ENCODE results near the gene ERRFI1. TPM values are rescaled to one million over a fixed set of nuclear protein-coding genes. Genes with fewer than 3 reads are reported as not detected.

The ERRFI1 gene
- total RNA-seq, 1 experiment from 2014 or later, result 8.6 TPM

DNA sequence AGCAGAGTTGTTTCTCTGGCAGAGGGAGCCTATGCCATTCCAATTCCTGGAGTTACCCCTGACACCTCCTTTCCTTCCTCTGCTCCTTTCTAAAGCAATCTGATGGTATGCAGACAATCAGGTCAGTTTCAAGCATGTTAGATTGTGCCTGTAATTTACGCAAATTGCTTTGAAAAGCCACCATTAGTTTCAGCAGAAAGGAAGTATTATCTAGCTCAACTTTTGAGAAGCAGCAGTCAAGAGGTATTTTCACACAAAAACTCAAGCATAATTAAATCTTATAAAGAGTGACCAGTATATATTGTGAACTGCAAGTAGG is 2.2 kb downstream of the ERRFI1 start:
- in situ Hi-C loops (cut with HindIII; ENCODE audit: low pct_unique_long_range_greater_than_20kb, low sequenced_read_pairs), result loop anchor here (25.0 kb wide), 1 partner anchor 288 kb away; the partner anchor contains the start of gene SLC45A1
- no peak for DNase-seq (ENCODE audit: low read depth, low spot score)

DNA sequence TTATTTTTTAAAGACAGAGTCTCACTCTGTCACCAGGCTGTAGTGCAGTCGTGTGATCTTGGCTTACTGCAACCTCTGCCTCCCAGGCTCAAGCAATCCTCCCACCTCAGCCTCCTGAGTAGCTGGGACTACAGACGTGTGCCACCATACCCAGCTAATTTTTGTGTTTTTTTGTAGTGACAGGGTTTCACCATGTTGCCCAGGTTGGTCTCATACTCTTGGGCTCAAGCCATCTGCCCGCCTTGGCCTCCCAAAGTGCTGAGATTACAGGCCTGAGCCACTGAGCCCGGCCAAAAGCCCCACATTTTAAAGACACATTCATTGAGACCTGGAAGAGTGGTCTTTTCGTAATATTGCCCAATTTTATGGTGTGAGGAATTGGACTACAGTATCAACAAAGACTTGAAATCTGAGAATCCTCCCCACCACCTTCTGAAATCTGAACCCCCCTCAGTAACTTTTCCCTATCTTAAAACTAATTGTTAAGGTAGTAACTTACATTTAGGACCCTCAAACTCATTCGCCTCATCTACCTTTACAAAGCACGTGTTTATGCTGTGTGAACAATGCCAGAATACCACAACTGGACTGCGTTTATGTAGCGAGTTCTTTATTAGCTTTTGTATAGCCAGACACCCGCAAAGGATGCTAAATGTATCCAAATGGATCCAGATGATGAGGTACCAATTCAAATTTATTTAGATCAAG is 2.7 kb downstream of the ERRFI1 start:
- in situ Hi-C loops (cut with HindIII; ENCODE audit: low pct_unique_long_range_greater_than_20kb, low sequenced_read_pairs), result loop anchor here (25.0 kb wide), 1 partner anchor 289 kb away; the partner anchor contains the start of gene SLC45A1
- DNase-seq (ENCODE audit: low read depth, low spot score), result no peak

GRCh38 chr1:8022395-8023286 is 3.5 kb downstream of the ERRFI1 start:
- in situ Hi-C loops (cut with HindIII; ENCODE audit: low pct_unique_long_range_greater_than_20kb, low sequenced_read_pairs), result loop anchor here (25.0 kb wide), 1 partner anchor 290 kb away; the partner anchor contains the start of gene SLC45A1
- no peak for DNase-seq (ENCODE audit: low read depth, low spot score)

- in situ Hi-C loops (cut with HindIII; ENCODE audit: low pct_unique_long_range_greater_than_20kb, low sequenced_read_pairs), result loop anchor here (25.0 kb wide), 1 partner anchor 291 kb away; the partner anchor contains the start of gene SLC45A1
- no peak for DNase-seq (ENCODE audit: low read depth, low spot score)
These were observed 4.3 kb downstream of the ERRFI1 start for GRCh38 chr1:8021676-8022266.

- peak; percentile 25 for DNase-seq (ENCODE audit: low read depth, low spot score)
- in situ Hi-C loops (cut with HindIII; ENCODE audit: low pct_unique_long_range_greater_than_20kb, low sequenced_read_pairs), result loop anchor here (25.0 kb wide), 1 partner anchor 292 kb away; the partner anchor contains the start of gene SLC45A1
These were observed 6.1 kb downstream of the ERRFI1 start for GRCh38 chr1:8020032-8020431.

DNA sequence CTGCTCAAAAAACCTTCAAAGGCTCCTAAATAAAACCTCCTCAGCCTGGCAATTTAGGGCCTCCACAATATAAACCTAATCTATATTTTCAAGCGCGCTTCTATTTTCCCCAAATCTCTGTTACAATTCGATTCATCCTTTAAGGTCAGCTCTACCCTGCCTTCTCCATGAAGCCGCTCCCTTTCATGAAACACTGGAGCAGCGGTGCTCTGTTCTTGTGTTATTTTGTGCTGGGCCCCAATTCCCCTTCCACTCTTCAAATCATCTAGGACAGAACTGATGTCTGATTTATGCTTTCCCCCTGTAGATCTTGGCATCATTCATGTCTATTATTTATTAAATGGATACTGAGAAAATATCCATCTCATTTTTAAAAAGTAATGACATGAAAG is 6.9 kb downstream of the ERRFI1 start:
- in situ Hi-C loops (cut with HindIII; ENCODE audit: low pct_unique_long_range_greater_than_20kb, low sequenced_read_pairs), result loop anchor here (25.0 kb wide), 1 partner anchor 293 kb away; the partner anchor contains the start of gene SLC45A1
- DNase-seq (ENCODE audit: low read depth, low spot score), result no peak

DNA sequence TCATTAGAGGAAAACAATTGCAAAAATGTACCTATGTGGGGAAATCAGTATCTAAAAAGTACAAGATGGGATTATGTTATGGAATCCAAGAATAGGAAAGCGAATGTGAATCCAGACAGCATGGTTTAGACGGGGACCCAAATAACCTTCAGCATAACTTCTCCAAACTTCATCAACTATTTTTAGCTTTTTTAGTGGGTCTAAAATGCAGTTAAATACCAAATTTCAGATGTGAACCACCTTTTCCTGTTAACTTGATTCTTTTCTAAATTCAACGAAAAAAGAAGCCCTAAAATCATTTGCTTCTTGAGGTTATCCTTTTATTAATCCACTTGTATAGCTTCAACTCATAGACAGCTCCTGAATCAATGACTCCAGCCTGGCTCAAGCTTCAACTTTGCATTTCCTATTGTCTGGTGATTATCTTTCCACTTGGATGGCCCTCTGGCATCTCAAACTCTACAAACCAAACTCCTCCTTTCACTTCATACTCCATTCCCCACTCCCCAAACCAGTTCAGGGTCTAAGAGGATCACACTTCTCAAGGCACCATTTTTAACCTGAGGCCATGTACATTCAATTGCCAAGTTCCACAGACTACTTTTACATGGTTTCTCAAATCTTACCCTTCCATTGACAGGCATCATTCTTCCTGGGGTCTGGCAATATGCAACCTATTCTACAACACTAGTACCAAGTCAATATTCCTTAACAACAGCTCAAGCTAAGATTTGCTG is 7.4 kb downstream of the ERRFI1 start:
- DNase-seq (ENCODE audit: low read depth, low spot score), result no peak
- in situ Hi-C loops (cut with HindIII; ENCODE audit: low pct_unique_long_range_greater_than_20kb, low sequenced_read_pairs), result loop anchor here (25.0 kb wide), 1 partner anchor 294 kb away; the partner anchor contains the start of gene SLC45A1

DNA sequence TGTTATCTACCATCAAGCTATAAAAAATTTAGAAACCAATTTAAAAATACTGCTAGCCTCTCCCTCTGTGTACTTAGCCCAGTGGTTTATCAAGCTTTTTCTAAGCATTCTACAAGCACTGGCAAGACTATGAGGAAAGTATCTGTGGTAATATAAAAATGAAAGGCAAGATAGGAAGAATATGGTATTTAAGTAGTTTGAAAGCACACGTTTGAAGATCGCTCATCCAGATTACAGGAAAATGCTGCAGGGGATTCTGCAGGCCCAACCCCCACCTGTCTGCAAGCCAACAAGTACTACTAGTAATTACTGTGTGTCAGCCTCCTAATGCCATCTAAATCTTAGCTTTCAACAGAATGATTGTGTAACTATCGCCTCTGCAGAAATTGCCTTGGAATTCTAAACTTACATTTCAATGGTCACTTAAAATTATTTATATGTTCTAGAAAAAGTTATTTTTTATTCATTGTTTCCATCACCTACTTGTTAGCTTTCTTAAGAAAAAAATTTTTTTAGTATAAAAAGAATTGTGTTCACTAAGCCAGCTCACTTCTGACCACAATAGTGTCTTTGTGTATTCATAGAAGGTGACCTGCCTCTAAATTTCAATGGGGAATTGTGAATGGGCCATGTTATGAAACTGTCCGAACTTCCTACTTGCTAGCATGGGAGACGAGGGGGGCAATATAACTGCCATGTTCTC is 8.5 kb downstream of the ERRFI1 start:
- DNase-seq (ENCODE audit: low read depth, low spot score), result peak; percentile 91
- in situ Hi-C loops (cut with HindIII; ENCODE audit: low pct_unique_long_range_greater_than_20kb, low sequenced_read_pairs), result loop anchor here (25.0 kb wide), 1 partner anchor 295 kb away; the partner anchor contains the start of gene SLC45A1

- in situ Hi-C loops (cut with HindIII; ENCODE audit: low pct_unique_long_range_greater_than_20kb, low sequenced_read_pairs), result loop anchor here (25.0 kb wide), 1 partner anchor 295 kb away; the partner anchor contains the start of gene SLC45A1
These were observed 9.2 kb downstream of the ERRFI1 start for GRCh38 chr1:8016895-8017241.

GRCh38 chr1:8016210-8016894 is 9.8 kb downstream of the ERRFI1 start:
- DNase-seq (ENCODE audit: low read depth, low spot score), result no peak
- in situ Hi-C loops (cut with HindIII; ENCODE audit: low pct_unique_long_range_greater_than_20kb, low sequenced_read_pairs), result loop anchor here (25.0 kb wide), 1 partner anchor 296 kb away; the partner anchor contains the start of gene SLC45A1

More at GRCh38 chr1:8016895-8017241, 9.2 kb downstream of the ERRFI1 start:
- no peak for DNase-seq (ENCODE audit: low read depth, low spot score)

GRCh38 chr1:8015809-8016165 is 10.3 kb downstream of the ERRFI1 start:
- in situ Hi-C loops (cut with HindIII; ENCODE audit: low pct_unique_long_range_greater_than_20kb, low sequenced_read_pairs), result loop anchor here (25.0 kb wide), 1 partner anchor 297 kb away; the partner anchor contains the start of gene SLC45A1
- no peak for DNase-seq (ENCODE audit: low read depth, low spot score)

DNA sequence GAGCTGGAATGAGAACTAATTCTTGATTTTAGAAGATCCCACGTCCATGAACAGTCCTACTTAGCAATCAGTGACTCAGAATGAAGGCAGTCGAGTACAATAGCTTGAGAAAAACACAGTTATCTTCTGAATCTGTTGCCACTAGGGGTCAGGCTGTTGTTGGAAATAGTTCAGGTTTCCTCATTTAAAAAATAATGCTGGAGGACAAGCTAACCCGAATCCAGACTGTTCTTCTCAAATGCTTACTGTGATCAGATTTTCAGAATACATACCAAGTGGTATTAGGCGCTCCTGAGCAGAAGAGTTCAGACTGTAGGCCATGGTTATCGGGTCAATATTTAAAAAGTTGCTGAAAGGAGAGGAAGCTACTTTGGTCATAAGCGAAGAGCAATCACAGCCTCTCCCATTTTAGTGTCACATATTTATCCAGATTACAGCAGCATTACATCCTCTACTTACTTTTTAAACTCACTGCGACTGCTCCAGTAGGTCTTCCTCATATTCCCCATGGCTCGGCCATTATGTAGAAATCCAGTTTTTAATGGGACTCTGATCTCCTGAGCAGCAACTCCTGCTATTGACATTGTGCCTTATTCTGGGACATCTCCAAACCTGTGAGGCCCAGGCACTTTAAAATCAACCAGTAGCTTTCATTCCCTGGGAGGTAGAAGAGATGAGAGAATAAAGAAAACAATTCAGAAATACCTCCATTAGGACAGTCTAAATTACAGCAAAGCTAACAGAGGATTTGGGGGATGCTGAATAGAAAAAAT is 10.9 kb downstream of the ERRFI1 start:
- DNase-seq (ENCODE audit: low read depth, low spot score), result peak; percentile 82
- in situ Hi-C loops (cut with HindIII; ENCODE audit: low pct_unique_long_range_greater_than_20kb, low sequenced_read_pairs), result loop anchor here (25.0 kb wide), 1 partner anchor 297 kb away; the partner anchor contains the start of gene SLC45A1

GRCh38 chr1:8014381-8014988 is 11.6 kb downstream of the ERRFI1 start:
- no peak for DNase-seq (ENCODE audit: low read depth, low spot score)
- in situ Hi-C loops (cut with HindIII; ENCODE audit: low pct_unique_long_range_greater_than_20kb, low sequenced_read_pairs), result loop anchor here (25.0 kb wide), 1 partner anchor 298 kb away; the partner anchor contains the start of gene SLC45A1

DNA sequence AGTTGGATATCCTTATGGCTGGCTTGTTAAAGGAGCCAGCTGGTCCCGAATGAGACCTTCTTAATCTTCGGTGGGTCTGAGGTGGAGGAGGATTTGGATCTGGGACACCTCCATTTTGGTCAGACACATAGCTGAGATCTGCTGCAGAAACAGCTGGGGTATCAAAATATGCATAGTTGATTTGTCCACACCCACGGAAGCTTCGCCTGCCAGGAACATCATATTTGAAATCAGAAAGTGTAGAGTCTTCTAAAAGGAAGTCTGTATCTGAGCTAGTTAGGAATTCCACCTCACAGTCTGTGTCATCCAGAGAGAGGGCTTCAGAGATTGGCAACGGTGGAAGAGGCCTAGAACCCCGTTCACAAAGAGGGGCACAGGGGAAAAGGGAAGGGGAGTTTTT is 12.3 kb downstream of the ERRFI1 start:
- DNase-seq (ENCODE audit: low read depth, low spot score), result no peak
- in situ Hi-C loops (cut with HindIII; ENCODE audit: low pct_unique_long_range_greater_than_20kb, low sequenced_read_pairs), result loop anchor here (25.0 kb wide), 1 partner anchor 299 kb away; the partner anchor contains the start of gene SLC45A1

GRCh38 chr1:8013399-8013798 is 12.7 kb downstream of the ERRFI1 start:
- in situ Hi-C loops (cut with HindIII; ENCODE audit: low pct_unique_long_range_greater_than_20kb, low sequenced_read_pairs), result loop anchor here (25.0 kb wide), 1 partner anchor 299 kb away; the partner anchor contains the start of gene SLC45A1
- DNase-seq (ENCODE audit: low read depth, low spot score), result no peak
